Esophagus mucosa (tissue), 1 donor: ENCODE results near the gene PMAIP1. TPM values are rescaled to one million over a fixed set of nuclear protein-coding genes. Genes with fewer than 3 reads are reported as not detected.

Experiments used
- total RNA-seq: library from RNA; stranded (reverse); gene quantifications from one replicate; pipeline ENCODE4 v1.2.4, GENCODE V29; 2023
- donor health status: DM: yes; HTN: yes; CAD: no.

PMAIP1 gene
- total RNA-seq, 1 donor from 2014 or later, result 11.6 TPM

Other genes starting within 250 kb of the PMAIP1 start
- gene CCBE1, start 202.6 kb upstream of the PMAIP1 start, total RNA-seq, result 0.40 TPM